ENCODE measurements around the gene IRF3. TPM values are rescaled to one million over a fixed set of nuclear protein-coding genes. Genes with fewer than 3 reads are reported as not detected.

IRF3 gene
- total RNA-seq, 1 experiment from 2014 or later: 181 TPM

GRCh38 chr19:49653466-49653806 is 12.2 kb downstream of the IRF3 start:
- Histone ChIP-seq H3K4me3 (no peak overlapping the region), H3K79me2 (ENCODE audit: low read depth) (peaks cover 16% of the 10 kb centered on the region; the same call in 1 of the 2 replicates), H4K20me1 (ENCODE audit: insufficient read depth) (peaks cover 40% of the 10 kb centered on the region), H3K4me2 (no peak overlapping the region), H3K27me3 (ENCODE audit: insufficient read depth, low read depth) (no peaks in the 10 kb centered on the region), H3K36me3 (ENCODE audit: low read depth) (peaks cover 21% of the 10 kb centered on the region; the same call in 1 of the 2 replicates), H2AFZ (no peak overlapping the region), H3K9me2 (ENCODE audit: insufficient read depth) (no peaks in the 10 kb centered on the region), H3K27ac (no peak overlapping the region), H3F3A (ENCODE audit: insufficient read depth, low read depth) (peaks cover 17% of the 10 kb centered on the region; the same call in 1 of the 2 replicates), H3K4me1 (replicated peaks; ENCODE audit: insufficient read depth) (no peaks in the 10 kb centered on the region), H3K9me3 (ENCODE audit: insufficient read depth, low read depth) (no peaks in the 10 kb centered on the region)
- BruUV-seq (replicated peaks): no TSS peak
- no peak for TF ChIP-seq EZH2 (IDR thresholded peaks at IDR 0.05; ENCODE audit: low read depth)
- no peak for TF ChIP-seq CTCF (conservative IDR thresholded peaks at IDR 0.05)
- CTCF ChIA-PET: no interaction called here
- POLR2A ChIA-PET (ENCODE audit: unreplicated experiment): no interaction called here
- intact Hi-C loops (cut with micrococcal nuclease; ENCODE audit: unreplicated experiment): no loop called here
- DNase-seq: no peak

- H3K36me3 ChIP-seq (ENCODE audit: low read depth): peaks cover 21% of the 10 kb centered on the region; the same call in 1 of the 2 replicates
- no peak overlapping the region for H3K4me2 ChIP-seq
- DNase-seq: no peak
- H4K20me1 ChIP-seq (ENCODE audit: insufficient read depth): peaks cover 43% of the 10 kb centered on the region
- ChIA-PET CTCF (no interaction called here), POLR2A (ENCODE audit: unreplicated experiment) (no interaction called here)
- intact Hi-C loops (cut with micrococcal nuclease; ENCODE audit: unreplicated experiment): no loop called here
- no peak overlapping the region for H2AFZ ChIP-seq
- TF ChIP-seq EZH2 (IDR thresholded peaks at IDR 0.05; ENCODE audit: low read depth) (no peak), CTCF (conservative IDR thresholded peaks at IDR 0.05) (no peak)
- no peak overlapping the region for H3K4me3 ChIP-seq
- H3K9me3 ChIP-seq (ENCODE audit: insufficient read depth, low read depth): no peaks in the 10 kb centered on the region
- H3K27me3 ChIP-seq (ENCODE audit: insufficient read depth, low read depth): no peaks in the 10 kb centered on the region
- H3F3A ChIP-seq (ENCODE audit: insufficient read depth, low read depth): peaks cover 22% of the 10 kb centered on the region; the same call in 1 of the 2 replicates
- no peak overlapping the region for H3K27ac ChIP-seq
- no peaks in the 10 kb centered on the region for H3K4me1 ChIP-seq (replicated peaks; ENCODE audit: insufficient read depth)
- H3K79me2 ChIP-seq (ENCODE audit: low read depth): peaks cover 18% of the 10 kb centered on the region; the same call in 1 of the 2 replicates
- no TSS peak for BruUV-seq (replicated peaks)
- no peaks in the 10 kb centered on the region for H3K9me2 ChIP-seq (ENCODE audit: insufficient read depth)
Measured at GRCh38 chr19:49652551-49653465, 12.8 kb downstream of the IRF3 start.

GRCh38 chr19:49651820-49652550 is 13.7 kb downstream of the IRF3 start:
- intact Hi-C loops (cut with micrococcal nuclease; ENCODE audit: unreplicated experiment): no loop called here

More at GRCh38 chr19:49651820-49652550, 13.7 kb downstream of the IRF3 start:
- Histone ChIP-seq H3K4me3 (no peak overlapping the region), H3K4me1 (replicated peaks; ENCODE audit: insufficient read depth) (no peaks in the 10 kb centered on the region), H3K9me2 (ENCODE audit: insufficient read depth) (no peaks in the 10 kb centered on the region), H3K36me3 (ENCODE audit: low read depth) (peaks cover 21% of the 10 kb centered on the region; the same call in 1 of the 2 replicates), H3K4me2 (no peak overlapping the region), H3K27ac (no peak overlapping the region), H3F3A (ENCODE audit: insufficient read depth, low read depth) (peaks cover 28% of the 10 kb centered on the region; the same call in 1 of the 2 replicates), H3K9me3 (ENCODE audit: insufficient read depth, low read depth) (no peaks in the 10 kb centered on the region), H4K20me1 (ENCODE audit: insufficient read depth) (peaks cover 49% of the 10 kb centered on the region), H3K27me3 (ENCODE audit: insufficient read depth, low read depth) (no peaks in the 10 kb centered on the region), H2AFZ (no peak overlapping the region), H3K79me2 (ENCODE audit: low read depth) (peaks cover 27% of the 10 kb centered on the region; the same call in 1 of the 2 replicates)
- ChIA-PET POLR2A (ENCODE audit: unreplicated experiment) (no interaction called here), CTCF (no interaction called here)
- BruUV-seq (replicated peaks): no TSS peak
- DNase-seq: no peak
- TF ChIP-seq EZH2 (IDR thresholded peaks at IDR 0.05; ENCODE audit: low read depth): no peak
